ENCODE results near the gene KCNJ3.

GRCh38 chr2:154700136-154700535 lies 1.6 kb downstream of the KCNJ3 start:
- TF ChIP-seq, protein P1, sequence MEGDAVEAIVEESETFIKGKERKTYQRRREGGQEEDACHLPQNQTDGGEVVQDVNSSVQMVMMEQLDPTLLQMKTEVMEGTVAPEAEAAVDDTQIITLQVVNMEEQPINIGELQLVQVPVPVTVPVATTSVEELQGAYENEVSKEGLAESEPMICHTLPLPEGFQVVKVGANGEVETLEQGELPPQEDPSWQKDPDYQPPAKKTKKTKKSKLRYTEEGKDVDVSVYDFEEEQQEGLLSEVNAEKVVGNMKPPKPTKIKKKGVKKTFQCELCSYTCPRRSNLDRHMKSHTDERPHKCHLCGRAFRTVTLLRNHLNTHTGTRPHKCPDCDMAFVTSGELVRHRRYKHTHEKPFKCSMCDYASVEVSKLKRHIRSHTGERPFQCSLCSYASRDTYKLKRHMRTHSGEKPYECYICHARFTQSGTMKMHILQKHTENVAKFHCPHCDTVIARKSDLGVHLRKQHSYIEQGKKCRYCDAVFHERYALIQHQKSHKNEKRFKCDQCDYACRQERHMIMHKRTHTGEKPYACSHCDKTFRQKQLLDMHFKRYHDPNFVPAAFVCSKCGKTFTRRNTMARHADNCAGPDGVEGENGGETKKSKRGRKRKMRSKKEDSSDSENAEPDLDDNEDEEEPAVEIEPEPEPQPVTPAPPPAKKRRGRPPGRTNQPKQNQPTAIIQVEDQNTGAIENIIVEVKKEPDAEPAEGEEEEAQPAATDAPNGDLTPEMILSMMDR (IDR thresholded peaks at IDR 0.05) = no peak
- TF ChIP-seq POLR2A (IDR thresholded peaks at IDR 0.05) (no peak), EP300 (IDR thresholded peaks at IDR 0.05) (no peak)

All from tibial nerve (tissue), 4 donors.